Measurements from ENCODE around the gene CNN2. TPM values are rescaled to one million over a fixed set of nuclear protein-coding genes. Genes with fewer than 3 reads are reported as not detected.

CNN2 gene
- total RNA-seq, 1 experiment from 2014 or later: 11.7 TPM

DNA sequence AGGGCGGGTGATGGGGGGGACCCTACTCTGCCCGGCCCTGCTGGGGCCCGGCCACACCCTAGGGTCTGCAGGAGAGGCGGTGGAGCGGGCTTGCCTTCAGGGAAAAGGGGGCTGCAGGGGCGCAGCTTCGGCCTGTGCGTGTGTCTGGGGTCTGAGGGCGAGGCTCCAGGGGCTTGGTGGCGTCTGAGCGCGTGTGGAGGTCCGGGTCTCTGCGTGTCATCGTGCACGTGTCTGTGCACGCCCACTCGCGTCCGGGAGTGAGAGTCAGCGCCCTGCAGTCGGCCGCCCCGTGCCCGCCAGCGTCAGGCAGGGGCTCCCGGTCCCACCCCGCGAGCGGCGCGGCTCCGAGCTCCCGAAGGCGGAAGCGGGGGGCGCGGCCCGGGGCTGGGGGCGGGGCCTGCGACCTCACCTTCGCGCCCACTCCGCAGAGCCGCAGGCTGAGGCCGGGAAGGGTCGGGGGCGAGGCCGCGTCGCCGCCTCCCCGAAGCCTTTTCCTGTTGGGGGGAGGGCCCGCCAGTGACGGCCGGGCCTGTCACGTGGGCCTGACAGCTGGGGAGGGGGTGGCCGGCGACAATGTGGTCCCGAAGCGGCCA lies 40.4 kb downstream of the CNN2 start, which contains the start of gene ARHGAP45:
Gene ARHGAP45, plus strand, starts transcription at position 420 of the 593 bp plus-strand sequence. CDS start 239 bp downstream, outside the sequence.
- in situ Hi-C loops (cut with HindIII; ENCODE audit: low pct_unique_long_range_greater_than_20kb, low sequenced_read_pairs): no loop called here
- no peak for DNase-seq (ENCODE audit: low read depth, low spot score)

GRCh38 chr19:1067341-1067957 lies 41.0 kb downstream of the CNN2 start:
- in situ Hi-C loops (cut with HindIII; ENCODE audit: low pct_unique_long_range_greater_than_20kb, low sequenced_read_pairs): no loop called here
- DNase-seq (ENCODE audit: low read depth, low spot score): no peak

DNA sequence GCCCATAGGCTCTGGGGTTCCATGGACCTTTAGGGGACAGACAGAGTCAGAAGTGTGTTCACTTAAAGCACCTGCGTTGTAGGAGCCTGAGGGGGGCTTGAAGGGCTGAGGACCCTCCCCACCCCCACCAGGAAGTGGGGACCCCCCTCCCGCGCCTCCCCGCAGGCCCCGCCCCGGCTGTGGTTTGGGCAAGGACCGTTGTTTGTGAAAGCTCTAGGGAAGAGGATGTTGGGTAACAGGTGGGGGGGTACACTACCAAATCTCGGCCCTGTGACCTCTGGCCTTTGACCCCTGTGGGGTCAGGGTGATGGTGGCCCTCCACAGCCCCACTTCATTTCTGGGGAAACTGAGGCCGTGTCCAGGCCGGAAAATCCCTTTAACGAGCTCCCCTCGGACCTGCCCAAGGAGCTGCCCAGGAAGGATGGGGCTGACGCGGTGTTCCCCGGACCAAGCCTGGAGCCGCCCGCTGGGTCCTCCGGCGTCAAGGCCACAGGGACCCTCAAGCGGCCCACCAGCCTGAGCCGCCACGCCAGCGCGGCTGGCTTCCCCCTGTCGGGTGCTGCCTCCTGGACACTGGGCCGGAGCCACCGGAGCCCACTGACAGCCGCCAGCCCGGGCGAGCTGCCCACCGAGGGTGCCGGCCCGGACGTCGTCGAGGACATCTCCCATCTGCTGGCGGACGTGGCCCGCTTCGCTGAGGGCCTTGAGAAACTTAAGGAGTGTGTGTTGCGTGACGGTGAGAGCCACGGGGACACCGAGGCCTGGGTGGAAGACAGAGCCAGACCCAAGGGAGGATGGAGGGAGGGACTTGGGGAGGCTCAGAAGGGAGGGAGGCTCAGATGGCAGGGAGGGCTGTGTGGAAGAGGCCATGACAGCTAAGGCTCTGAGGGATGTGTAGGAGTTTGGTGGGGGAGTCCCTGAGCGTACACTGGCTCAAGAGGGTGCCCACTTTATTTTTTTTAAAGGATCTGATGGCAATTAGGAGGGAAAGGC lies 41.9 kb downstream of the CNN2 start:
- in situ Hi-C loops (cut with HindIII; ENCODE audit: low pct_unique_long_range_greater_than_20kb, low sequenced_read_pairs): no loop called here
- no peak for DNase-seq (ENCODE audit: low read depth, low spot score)

DNA sequence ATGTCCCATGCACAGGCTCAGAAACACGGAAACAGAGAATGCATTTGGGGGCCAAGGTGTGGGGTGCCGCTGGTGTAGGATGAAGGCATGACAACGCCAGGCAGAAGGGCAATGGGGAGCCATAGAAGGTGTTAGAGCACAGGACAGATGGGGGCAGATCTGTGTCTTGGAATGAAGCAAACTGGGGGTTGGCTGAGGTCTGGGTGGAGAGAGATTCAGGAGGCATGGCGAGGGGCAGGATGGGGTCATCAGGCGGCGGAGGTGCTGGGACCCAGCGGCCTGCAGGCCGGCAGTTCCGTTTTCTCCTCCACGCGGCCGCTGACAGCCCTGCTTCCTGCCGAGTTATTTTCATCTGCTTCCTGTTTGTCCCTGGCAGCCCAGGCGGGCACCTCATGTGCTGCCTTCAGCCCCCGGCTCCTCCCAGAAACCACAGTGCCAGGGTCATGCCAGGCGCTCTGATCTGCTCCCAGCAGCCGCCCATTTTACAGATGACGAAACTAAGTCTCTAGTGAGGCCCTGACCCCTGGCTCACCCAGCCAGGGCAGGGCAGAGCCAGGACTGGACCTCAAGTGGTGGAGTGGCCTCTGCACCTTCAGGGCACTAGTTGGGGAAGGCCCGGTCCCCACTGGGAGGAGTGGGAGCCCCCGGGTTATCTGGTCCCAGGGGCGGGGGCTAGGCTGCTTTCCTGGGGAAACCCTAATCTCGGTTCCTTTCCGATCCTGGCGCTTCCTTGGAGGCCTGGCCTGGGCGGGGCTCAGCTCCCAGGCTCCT lies 42.8 kb downstream of the CNN2 start:
- in situ Hi-C loops (cut with HindIII; ENCODE audit: low pct_unique_long_range_greater_than_20kb, low sequenced_read_pairs): no loop called here

DNA sequence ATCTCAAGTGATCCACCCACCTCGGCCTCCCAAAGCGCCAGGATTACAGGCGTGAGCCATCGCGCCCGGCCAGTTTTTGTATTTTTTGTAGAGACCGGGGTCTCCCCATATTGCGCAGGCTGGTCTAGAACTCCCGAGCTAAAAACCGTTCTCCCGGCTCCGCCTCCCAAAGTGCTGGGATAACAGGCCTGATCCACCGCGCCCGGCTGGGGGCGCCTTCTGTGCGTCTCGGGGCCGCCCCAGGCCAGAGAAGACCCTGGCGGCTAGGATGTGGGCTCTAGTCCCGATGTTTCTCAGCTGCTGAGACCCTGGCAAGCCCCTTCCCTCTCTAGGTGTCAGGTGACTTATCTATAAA lies 44.1 kb downstream of the CNN2 start:
- no peak for DNase-seq (ENCODE audit: low read depth, low spot score)
- in situ Hi-C loops (cut with HindIII; ENCODE audit: low pct_unique_long_range_greater_than_20kb, low sequenced_read_pairs): no loop called here

More for the DNA sequence above, 42.8 kb downstream of the CNN2 start:
- DNase-seq (ENCODE audit: low read depth, low spot score): no peak

DNA sequence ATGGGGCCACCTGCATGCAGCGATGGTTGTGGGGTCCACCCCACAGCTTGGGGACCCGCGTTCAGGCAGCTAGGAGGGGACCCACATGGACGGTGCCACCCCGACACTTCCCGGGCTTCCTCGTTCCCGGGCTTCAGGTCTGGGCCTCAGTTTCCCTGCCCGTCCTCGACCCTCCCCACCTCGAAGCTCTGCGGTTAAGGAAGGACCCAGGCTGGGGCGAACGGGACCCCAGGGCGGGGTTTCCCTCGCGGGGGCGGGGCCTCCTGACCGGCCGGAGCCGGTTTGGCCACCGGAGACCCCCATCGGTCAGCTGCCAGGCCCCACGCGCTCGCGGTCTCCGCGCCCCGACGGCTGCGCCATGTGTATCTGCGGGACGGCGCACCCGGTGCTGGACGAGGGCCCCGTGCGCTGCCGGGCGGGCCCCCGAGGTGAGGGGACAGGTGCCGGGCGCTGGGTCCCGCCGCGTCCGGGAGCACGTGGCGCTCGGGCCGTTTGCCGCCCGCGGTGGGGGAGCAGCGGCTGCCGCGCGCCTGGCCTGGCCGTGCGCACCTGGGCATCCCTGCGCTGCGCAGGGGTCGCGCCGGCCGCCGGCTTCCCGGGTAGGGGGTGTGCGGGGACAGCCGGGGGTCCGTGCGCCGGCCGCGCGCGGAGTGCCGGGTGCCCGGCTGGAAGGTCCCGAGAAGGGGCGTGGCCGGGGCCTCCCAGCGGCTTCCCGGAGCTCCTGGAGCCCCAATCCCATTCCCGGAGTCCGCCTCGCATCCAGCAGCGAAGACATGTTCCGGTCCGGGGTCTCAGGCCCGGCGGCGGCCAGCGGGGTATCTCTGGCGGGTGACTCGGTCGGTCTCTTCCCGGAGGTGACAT lies 44.8 kb downstream of the CNN2 start:
- DNase-seq (ENCODE audit: low read depth, low spot score): no peak
- in situ Hi-C loops (cut with HindIII; ENCODE audit: low pct_unique_long_range_greater_than_20kb, low sequenced_read_pairs): no loop called here

GRCh38 chr19:1072371-1073015 lies 46.1 kb downstream of the CNN2 start:
- in situ Hi-C loops (cut with HindIII; ENCODE audit: low pct_unique_long_range_greater_than_20kb, low sequenced_read_pairs): no loop called here
- no peak for DNase-seq (ENCODE audit: low read depth, low spot score)

- DNase-seq (ENCODE audit: low read depth, low spot score): no peak
- in situ Hi-C loops (cut with HindIII; ENCODE audit: low pct_unique_long_range_greater_than_20kb, low sequenced_read_pairs): no loop called here
These were observed 46.9 kb downstream of the CNN2 start for GRCh38 chr19:1073063-1073955.

DNA sequence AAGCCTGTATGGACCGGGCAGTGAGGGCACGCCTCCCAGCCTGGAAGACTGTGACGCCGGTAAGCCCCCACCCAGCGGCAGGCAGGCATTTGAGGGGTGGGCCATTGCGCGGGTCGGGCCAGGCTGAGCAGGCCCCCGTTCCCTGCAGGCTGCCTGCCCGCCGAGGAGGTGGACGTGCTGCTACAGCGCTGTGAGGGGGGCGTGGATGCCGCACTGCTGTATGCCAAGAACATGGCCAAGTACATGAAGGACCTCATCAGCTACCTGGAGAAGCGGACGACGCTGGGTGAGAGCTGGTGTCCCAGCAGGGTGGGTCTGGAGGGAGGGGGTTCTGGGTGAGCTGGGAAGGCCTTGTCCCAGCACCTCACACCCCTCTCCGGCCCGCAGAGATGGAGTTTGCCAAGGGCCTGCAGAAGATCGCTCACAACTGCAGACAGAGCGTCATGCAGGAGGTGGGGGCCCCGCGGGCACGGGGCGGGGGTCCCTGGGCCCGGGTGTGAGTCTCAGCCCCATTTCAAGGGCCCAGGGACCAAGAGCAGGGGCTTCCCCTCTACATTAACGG lies 47.6 kb downstream of the CNN2 start:
- in situ Hi-C loops (cut with HindIII; ENCODE audit: low pct_unique_long_range_greater_than_20kb, low sequenced_read_pairs): no loop called here
- DNase-seq (ENCODE audit: low read depth, low spot score): no peak

GRCh38 chr19:1074544-1075283 lies 48.3 kb downstream of the CNN2 start:
- no peak for DNase-seq (ENCODE audit: low read depth, low spot score)
- in situ Hi-C loops (cut with HindIII; ENCODE audit: low pct_unique_long_range_greater_than_20kb, low sequenced_read_pairs): no loop called here

- in situ Hi-C loops (cut with HindIII; ENCODE audit: low pct_unique_long_range_greater_than_20kb, low sequenced_read_pairs): no loop called here
- no peak for DNase-seq (ENCODE audit: low read depth, low spot score)
These were observed 49.6 kb downstream of the CNN2 start for GRCh38 chr19:1076046-1076386.

DNA sequence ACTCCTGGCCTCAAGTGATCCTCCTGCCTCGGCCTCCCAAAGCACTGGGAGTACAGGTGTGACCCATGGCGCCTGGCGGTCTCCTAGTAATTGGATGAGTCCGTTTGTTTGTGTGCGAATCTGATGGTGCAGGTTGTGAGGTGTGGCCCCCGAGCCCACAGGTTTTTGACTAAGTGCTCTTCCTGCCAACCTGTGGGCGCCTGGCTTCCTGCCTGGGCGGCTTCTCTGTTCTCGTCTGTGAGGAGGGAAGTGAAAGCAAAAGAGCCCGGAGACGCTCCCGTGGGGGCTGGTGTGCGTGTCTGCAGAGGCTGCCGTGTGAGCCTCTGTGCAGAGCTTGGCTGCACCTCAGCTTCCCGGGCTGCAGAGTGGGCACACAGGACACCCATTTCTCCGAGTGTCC lies 50.5 kb downstream of the CNN2 start:
- DNase-seq (ENCODE audit: low read depth, low spot score): no peak
- in situ Hi-C loops (cut with HindIII; ENCODE audit: low pct_unique_long_range_greater_than_20kb, low sequenced_read_pairs): no loop called here

DNA sequence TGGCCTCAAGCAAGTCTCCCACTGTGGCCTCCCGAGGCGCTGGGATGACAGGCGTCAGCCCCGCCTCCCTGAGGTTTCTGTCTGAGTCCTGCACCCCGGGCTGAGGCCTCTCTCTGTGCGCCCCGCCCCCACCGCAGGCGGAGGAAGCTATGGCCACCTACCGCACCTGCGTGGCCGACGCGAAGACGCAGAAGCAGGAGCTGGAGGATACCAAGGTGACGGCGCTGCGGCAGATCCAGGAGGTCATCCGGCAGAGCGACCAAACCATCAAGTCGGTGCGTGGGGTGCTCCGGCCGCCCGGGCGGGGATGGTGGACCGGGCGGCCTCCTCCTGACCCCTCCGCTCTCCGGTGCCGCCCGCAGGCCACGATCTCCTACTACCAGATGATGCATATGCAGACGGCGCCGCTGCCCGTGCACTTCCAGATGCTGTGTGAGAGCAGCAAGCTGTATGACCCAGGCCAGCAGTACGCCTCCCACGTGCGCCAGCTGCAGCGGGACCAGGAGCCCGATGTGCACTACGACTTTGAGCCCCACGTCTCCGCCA lies 53.2 kb downstream of the CNN2 start:
- no peak for DNase-seq (ENCODE audit: low read depth, low spot score)
- in situ Hi-C loops (cut with HindIII; ENCODE audit: low pct_unique_long_range_greater_than_20kb, low sequenced_read_pairs): no loop called here

DNA sequence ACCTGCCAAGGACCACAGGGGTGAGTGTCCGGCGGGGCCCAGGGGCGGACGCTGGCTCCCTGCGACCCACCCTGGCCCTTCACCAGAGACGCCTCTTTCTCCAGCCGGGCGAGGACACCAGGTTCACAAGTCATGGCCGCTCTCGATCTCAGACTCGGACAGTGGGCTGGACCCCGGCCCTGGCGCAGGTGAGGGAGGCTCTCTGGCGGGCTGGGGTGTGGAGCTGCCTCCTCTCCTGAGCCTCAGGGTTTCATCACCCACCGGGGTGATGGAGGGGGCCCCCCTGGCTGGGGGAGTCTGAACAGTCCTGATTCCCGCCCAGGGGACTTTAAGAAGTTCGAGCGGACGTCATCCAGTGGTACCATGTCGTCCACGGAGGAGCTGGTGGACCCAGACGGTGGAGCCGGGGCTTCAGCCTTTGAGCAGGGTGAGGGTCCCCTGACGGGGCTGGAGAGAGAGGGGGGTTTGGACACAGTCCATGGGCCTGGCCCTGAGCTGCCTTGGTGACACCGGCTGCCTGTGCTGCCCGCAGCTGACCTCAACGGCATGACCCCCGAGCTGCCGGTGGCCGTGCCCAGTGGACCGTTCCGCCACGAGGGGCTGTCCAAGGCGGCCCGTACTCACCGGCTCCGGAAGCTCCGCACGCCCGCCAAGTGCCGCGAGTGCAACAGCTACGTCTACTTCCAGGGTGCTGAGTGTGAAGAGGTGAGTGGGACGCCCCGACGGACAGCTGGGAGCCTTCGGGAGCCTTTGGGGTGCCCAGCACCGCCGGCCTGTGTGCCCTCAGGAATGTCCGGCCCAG lies 54.2 kb downstream of the CNN2 start:
- DNase-seq (ENCODE audit: low read depth, low spot score): no peak
- in situ Hi-C loops (cut with HindIII; ENCODE audit: low pct_unique_long_range_greater_than_20kb, low sequenced_read_pairs): no loop called here

Measured in SK-MEL-5 (cell line).